AG04449 (cell line): Measurements from ENCODE around the gene CRTC1.

ENCODE experiments used
- CTCF ChIA-PET: fragments of 350-600 bp; formaldehyde crosslinking; extraction: SDS; loops from one replicate; lab custom pipeline; 2021; ENCODE audit warnings: antibody characterized with exemption; lab: Yijun Ruan, JAX
- POLR2A ChIA-PET: fragments of 400-600, 350-600 bp; formaldehyde crosslinking; extraction: SDS; loops from one replicate; lab custom pipeline; 2020; ENCODE audit warnings: antibody characterized with exemption, inconsistent platforms; lab: Yijun Ruan, JAX
- DNase-seq: peaks from one replicate; pipeline ENCODE4 v3.0.0-alpha.2; 2010; ENCODE audit warnings: low read depth, low spot score
- H3K4me3 ChIP-seq: 2 replicates; pipeline ENCODE4 v1.5.1; 2011; ENCODE audit warnings: low read depth, mild to moderate bottlenecking, control low read depth, low read length
- TF ChIP-seq, protein P1 (sequence below): IDR thresholded peaks from one replicate; pipeline ENCODE4 v1.5.1; 2011; ENCODE audit warnings: mild to moderate bottlenecking, moderate library complexity, low read length, control low read depth, inconsistent platforms; ENCODE audit not compliant: insufficient read depth; ENCODE audit errors: missing control alignments

Gene CRTC1

DNA sequence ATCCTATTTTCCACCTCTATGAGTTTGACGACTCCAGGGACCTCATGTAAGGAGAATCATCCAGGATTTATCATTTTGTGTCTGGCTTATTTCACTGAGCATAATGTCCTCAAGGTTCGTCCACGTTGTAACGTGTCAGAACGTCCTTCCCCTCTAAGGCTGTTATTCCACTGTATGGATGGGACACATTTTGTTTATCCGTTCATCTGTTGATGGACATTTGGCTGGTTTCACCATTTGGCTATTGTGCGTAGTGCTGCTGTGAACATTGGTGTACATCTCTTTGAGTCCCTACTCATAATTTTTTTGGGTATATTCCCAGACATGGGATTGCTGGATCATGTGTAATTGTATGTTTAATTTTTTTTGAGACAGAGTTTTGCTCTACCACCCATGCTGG, 21.5 kb downstream of the CRTC1 start:
- DNase-seq: no peak
- TF ChIP-seq, protein P1, sequence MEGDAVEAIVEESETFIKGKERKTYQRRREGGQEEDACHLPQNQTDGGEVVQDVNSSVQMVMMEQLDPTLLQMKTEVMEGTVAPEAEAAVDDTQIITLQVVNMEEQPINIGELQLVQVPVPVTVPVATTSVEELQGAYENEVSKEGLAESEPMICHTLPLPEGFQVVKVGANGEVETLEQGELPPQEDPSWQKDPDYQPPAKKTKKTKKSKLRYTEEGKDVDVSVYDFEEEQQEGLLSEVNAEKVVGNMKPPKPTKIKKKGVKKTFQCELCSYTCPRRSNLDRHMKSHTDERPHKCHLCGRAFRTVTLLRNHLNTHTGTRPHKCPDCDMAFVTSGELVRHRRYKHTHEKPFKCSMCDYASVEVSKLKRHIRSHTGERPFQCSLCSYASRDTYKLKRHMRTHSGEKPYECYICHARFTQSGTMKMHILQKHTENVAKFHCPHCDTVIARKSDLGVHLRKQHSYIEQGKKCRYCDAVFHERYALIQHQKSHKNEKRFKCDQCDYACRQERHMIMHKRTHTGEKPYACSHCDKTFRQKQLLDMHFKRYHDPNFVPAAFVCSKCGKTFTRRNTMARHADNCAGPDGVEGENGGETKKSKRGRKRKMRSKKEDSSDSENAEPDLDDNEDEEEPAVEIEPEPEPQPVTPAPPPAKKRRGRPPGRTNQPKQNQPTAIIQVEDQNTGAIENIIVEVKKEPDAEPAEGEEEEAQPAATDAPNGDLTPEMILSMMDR: no peak
- ChIA-PET POLR2A (no interaction called here), CTCF (no interaction called here)
- no peak overlapping the region for H3K4me3 ChIP-seq

DNA sequence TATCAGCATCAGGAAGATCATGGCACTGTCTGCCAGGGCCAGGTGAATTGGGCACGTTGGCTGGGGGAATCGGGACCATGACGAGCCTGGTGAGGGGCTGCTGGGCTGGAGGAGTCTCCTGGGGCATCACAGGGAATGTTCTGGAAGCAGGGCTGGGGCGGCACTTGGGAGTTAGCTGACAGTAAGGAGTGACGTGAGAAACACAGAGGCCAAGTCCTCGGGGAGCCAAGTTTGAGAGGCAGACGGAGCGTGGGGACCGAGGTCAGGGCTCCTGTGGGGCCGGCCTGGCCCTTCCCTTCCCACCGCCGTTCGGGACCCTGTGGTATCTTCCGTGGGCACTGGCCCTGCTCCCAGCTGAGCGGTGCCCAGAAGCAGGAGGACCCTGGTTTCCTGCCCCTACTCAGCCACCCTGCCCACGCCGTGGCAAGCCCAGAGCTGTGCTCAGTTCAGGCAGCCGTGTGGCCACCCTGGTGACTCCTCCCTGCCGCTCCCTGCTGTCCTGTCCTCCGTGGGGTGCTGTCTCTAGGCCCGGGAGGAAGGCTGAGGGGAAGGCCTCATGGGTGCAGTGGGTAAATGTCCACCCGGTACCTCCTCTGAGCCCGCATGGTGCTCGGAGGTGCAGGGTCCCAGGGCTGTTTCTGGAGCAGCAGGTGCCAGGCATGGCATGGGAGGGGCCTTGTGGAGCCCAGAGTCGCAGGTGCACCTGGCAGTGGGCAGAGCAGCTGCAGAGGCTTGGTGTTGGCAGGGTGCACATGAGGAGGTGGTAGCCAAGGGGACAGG, 25.2 kb downstream of the CRTC1 start:
- ChIA-PET CTCF (interaction anchor here (0.7 kb wide), 1 partner anchor 138 kb away, joined by 3 read pairs; no protein-coding TSS in a partner anchor), POLR2A (no interaction called here)
- no peak for DNase-seq
- H3K4me3 ChIP-seq: no peak overlapping the region
- TF ChIP-seq, protein P1: no peak

DNA sequence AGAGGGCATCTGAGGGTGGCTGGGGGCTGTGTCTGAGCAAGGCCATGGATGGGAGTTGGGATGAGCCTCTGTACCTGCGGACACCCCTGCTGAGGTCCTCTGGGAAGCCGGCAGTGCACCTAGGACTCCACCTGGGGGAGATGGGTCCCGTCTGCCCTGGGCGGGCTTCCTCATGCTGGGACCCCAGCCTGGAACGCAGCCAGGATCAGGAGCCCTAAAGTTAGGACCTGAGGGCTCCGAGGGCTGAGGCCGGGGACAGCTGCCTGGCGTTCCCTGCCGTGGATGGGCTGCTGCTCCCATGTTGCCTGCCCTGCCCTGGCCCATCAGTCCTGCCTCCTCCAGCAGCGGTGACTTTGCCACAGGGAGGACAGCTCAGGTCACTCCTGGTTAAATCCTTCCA, 26.1 kb downstream of the CRTC1 start:
- ChIA-PET POLR2A (no interaction called here), CTCF (no interaction called here)
- H3K4me3 ChIP-seq: no peak overlapping the region
- DNase-seq: no peak
- TF ChIP-seq, protein P1: no peak

DNA sequence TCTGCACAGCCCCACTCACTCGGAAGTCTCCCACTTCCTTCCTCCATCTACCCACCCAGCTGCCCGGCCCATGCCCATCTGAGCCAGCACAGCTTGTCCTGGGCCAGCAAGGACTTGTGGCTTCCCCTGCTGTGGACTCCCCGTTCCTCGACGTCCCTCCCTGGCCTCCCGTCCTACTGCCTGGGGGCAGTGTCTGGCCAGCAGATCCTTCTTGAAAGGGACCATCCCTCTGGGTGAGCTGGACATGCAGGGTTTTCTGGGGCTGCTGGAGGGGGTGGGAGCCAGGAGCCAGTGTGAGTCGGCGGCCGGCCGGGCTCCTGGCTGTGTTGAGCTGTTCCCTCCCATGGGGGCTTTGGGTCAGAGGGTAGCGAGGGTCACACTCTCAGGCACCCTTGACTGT, 26.7 kb downstream of the CRTC1 start:
- DNase-seq: no peak
- H3K4me3 ChIP-seq: no peak overlapping the region
- POLR2A ChIA-PET: no interaction called here
- TF ChIP-seq, protein P1: no peak
- CTCF ChIA-PET: no interaction called here

DNA sequence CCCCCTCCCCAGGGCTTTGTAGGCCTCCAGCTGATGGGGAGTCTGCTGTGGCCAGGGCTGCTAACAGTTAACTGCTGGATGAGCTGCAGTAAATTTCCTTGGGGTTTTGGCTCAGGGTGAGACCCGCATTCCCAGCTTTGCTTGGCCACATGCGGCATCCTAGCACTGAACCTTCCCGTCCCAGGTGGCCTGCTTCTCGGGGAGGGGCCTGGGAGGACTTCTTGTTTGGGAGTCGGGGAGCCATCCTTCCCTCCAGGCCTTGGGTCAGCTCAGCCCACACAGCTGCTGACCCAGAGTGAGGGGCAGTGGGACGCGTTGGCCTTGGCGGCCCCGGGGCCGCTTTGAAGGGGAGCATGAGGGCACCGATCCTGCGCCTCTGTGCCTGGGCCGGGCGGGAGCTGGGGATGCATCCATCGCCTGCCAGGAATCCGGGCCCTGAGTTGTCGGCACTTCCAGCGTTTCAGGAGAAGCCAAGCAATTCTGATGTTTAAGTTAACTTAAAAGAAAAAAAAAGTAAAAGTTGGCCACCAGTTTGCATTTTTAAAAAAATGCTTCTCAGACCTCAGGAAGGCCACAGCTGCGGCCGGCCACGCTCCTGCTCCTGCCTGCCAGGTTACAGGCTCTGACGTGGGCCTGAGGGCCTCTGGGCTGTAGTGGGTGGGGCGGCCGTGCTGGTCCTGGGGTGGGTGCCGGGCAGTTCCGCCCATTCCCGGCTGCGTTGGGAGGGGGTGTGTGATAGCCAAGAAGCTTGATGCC, 27.7 kb downstream of the CRTC1 start:
- CTCF ChIA-PET: interaction anchor here (1.5 kb wide), 1 partner anchor 135 kb away, joined by 4 read pairs; no protein-coding TSS in a partner anchor
- TF ChIP-seq, protein P1: no peak
- POLR2A ChIA-PET: no interaction called here
- DNase-seq: no peak
- no peak overlapping the region for H3K4me3 ChIP-seq

DNA sequence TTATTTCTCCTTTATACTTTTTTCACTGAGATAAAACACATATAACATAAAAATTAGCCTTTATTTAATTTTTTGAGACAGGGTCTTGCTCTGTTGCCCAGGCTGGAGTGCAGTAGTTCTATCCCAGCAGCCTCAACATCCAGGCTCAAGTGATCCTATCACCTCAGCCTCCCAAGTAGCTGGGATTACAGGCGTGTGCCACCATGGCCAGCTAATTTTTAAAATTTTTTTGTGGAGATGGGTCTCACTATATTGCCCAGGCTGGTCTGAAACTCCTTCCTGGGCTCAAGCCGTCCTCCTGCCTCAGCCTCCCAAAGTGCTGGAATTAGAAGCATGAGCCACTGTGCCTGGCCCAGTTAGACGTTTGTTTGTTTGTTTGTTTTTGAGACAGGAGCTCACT, 28.4 kb downstream of the CRTC1 start:
- TF ChIP-seq, protein P1: no peak
- no peak for DNase-seq
- ChIA-PET CTCF (interaction anchor here (1.5 kb wide), 1 partner anchor 135 kb away, joined by 4 read pairs; no protein-coding TSS in a partner anchor), POLR2A (no interaction called here)
- no peak overlapping the region for H3K4me3 ChIP-seq
